Measurements from ENCODE around the gene USH2A.

DNA sequence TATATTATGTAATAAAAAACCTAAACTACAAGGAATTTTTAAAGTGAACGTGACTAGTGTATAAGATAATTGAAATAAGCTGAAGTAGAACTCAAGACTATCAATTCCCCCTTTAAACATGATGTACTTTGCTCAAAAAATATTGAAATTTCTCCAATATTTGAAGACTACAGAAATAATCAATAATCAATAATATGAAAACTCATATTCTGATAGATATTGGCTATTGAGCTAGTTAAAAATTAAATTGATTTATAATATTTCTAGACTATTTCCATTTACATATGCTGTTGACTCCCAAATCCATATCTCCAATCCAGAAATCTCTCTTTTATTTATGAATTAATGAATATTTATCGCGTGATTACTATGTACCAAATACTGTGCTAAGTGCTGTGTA is 133.2 kb downstream of the USH2A start:
- TF ChIP-seq, protein P1, sequence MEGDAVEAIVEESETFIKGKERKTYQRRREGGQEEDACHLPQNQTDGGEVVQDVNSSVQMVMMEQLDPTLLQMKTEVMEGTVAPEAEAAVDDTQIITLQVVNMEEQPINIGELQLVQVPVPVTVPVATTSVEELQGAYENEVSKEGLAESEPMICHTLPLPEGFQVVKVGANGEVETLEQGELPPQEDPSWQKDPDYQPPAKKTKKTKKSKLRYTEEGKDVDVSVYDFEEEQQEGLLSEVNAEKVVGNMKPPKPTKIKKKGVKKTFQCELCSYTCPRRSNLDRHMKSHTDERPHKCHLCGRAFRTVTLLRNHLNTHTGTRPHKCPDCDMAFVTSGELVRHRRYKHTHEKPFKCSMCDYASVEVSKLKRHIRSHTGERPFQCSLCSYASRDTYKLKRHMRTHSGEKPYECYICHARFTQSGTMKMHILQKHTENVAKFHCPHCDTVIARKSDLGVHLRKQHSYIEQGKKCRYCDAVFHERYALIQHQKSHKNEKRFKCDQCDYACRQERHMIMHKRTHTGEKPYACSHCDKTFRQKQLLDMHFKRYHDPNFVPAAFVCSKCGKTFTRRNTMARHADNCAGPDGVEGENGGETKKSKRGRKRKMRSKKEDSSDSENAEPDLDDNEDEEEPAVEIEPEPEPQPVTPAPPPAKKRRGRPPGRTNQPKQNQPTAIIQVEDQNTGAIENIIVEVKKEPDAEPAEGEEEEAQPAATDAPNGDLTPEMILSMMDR (IDR thresholded peaks at IDR 0.05): no peak
- no peak for TF ChIP-seq POLR2A (IDR thresholded peaks at IDR 0.05; ENCODE audit: low read depth)
- no peak for TF ChIP-seq EP300 (IDR thresholded peaks at IDR 0.05)
- no peak for TF ChIP-seq POLR2AphosphoS5 (IDR thresholded peaks at IDR 0.05)
